IPS-15b (cell line): ENCODE data around the gene MIPOL1.
A peak's percentile ranks its signal among the peaks of the same experiment; 100 is the strongest.

ENCODE experiments used
- H3K27me3 ChIP-seq: one replicate; pipeline ENCODE4 v1.6.1; 2013; ENCODE audit warnings: low read length; ENCODE audit not compliant: control insufficient read depth, insufficient read depth
- H3K36me3 ChIP-seq: one replicate; pipeline ENCODE4 v1.6.1; 2013; ENCODE audit warnings: low read length; ENCODE audit not compliant: control insufficient read depth, insufficient read depth
- H3K4me1 ChIP-seq: one replicate; pipeline ENCODE4 v1.6.1; 2013; ENCODE audit warnings: mild to moderate bottlenecking, low read length; ENCODE audit not compliant: control insufficient read depth, insufficient read depth
- H3K4me3 ChIP-seq: one replicate; pipeline ENCODE4 v1.5.1; 2013; ENCODE audit warnings: low read depth, low read length
- H3K9ac ChIP-seq: one replicate; pipeline ENCODE4 v1.6.1; 2013; ENCODE audit warnings: low read depth, mild to moderate bottlenecking, low read length
- H3K9me3 ChIP-seq: one replicate; pipeline ENCODE4 v1.6.1; 2013; ENCODE audit warnings: mild to moderate bottlenecking, low read length; ENCODE audit not compliant: control insufficient read depth, insufficient read depth

MIPOL1 gene

GRCh38 chr14:37593511-37594237 lies 395.9 kb downstream of the MIPOL1 start:
- peaks cover 92% of the 10 kb centered on the region for H3K27me3 ChIP-seq

DNA sequence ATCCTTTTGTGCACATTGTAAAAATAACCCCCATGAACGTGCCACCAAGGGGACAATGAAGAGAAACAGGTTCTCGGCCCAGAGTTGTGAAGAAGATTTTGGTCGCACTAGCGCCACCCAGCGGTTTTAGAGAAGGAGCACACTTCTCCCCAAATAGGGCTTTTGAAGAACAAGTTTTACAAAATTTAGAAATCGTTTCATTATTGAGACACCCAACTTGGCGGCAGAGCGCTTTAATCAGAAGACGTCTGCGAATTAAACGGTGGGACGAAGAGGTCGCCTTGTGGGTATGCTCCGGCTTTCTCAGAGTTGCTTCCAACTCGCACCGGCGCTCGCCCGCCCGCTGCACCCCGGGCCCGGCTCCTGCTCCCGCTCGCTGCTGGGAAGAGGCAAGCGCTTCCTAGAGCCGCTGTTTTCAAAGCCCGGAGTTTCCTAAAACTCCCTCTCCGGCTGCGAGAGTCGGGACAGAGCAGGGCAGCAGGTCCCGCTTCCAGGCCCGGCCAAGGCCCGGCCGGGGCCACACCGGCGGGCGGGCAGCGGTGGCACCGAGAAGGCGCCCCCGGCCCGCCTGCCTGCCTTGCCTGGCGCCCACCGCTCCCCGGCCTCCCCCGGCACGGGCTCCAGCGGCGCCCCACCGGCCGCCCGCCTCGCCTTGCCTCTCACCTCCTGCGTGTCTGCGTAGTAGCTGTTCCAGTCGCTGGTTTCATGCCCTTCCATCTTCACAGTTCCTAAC lies 396.7 kb downstream of the MIPOL1 start:
- H3K9ac ChIP-seq, result no peak overlapping the region
- peaks cover 92% of the 10 kb centered on the region for H3K27me3 ChIP-seq
- H3K4me3 ChIP-seq, result peak overlapping the region; percentile 43
- H3K36me3 ChIP-seq, result no peaks in the 10 kb centered on the region
- H3K4me1 ChIP-seq, result peaks cover 4% of the 10 kb centered on the region
- H3K9me3 ChIP-seq, result no peaks in the 10 kb centered on the region

More at GRCh38 chr14:37593511-37594237, 395.9 kb downstream of the MIPOL1 start:
- H3K4me3 ChIP-seq, result no peak overlapping the region
- H3K9me3 ChIP-seq, result no peaks in the 10 kb centered on the region
- peaks cover 9% of the 10 kb centered on the region for H3K4me1 ChIP-seq
- H3K9ac ChIP-seq, result no peak overlapping the region
- no peaks in the 10 kb centered on the region for H3K36me3 ChIP-seq

- H3K27me3 ChIP-seq, result peaks cover 92% of the 10 kb centered on the region
- no peaks in the 10 kb centered on the region for H3K36me3 ChIP-seq
- peak within 1 kb of the TSS; percentile 43 for H3K4me3 ChIP-seq
- no peak within 1 kb of the TSS for H3K9ac ChIP-seq
- H3K4me1 ChIP-seq, result peaks cover 3% of the 10 kb centered on the region
- no peaks in the 10 kb centered on the region for H3K9me3 ChIP-seq
Observed at GRCh38 chr14:37594971-37595808, 397.5 kb downstream of the MIPOL1 start, which contains the start of the genes FOXA1 and TTC6. Gene FOXA1 (minus strand): TSS chr14:37595249. CDS start chr14:37594972, 277 bp downstream. Gene TTC6 (plus strand): TSS chr14:37595629. CDS start chr14:37622065, 26,436 bp downstream.

DNA sequence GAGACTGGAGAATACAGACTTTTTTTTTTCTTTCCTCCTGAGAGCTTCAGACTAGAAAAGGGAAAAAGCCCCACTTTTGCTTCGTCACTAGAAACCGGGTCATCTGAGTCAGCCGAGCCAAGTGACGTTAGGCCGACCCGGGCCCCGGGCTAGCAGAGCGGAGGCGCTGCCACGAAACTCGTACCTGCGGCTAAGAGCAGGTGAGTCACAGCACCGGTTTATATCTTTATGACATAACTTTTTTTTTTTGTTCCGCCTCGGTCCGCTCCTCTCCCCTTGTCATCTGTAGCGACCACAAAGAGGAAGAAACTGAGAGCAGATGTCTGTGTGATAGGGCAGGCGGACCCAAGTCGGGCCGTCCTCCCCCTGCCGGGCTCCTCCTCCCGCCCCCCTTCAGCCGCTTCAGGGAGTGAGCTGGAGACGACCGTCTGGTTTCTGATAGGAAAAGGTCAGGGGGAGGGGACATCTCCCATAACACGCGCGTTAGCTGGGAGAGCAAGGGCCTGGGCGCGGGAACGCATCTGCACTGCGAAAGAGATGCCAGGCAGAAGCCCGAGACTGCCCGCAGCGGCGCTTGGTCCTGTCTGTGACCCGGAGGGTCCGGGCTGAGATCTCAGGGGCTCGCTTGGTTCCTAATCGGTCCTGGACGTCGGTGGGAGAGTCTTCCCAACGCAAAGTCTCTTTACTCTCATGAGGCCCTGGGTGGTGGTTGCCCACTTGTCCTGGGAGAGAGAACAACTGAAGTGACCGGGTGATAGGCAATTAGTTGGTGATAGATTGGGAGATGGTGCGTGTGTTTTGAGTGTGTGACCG lies 398.3 kb downstream of the MIPOL1 start:
- Histone ChIP-seq H3K36me3 (no peaks in the 10 kb centered on the region), H3K27me3 (peaks cover 92% of the 10 kb centered on the region), H3K4me3 (peak overlapping the region; percentile 27), H3K9ac (no peak overlapping the region), H3K9me3 (no peaks in the 10 kb centered on the region), H3K4me1 (peaks cover 3% of the 10 kb centered on the region)

DNA sequence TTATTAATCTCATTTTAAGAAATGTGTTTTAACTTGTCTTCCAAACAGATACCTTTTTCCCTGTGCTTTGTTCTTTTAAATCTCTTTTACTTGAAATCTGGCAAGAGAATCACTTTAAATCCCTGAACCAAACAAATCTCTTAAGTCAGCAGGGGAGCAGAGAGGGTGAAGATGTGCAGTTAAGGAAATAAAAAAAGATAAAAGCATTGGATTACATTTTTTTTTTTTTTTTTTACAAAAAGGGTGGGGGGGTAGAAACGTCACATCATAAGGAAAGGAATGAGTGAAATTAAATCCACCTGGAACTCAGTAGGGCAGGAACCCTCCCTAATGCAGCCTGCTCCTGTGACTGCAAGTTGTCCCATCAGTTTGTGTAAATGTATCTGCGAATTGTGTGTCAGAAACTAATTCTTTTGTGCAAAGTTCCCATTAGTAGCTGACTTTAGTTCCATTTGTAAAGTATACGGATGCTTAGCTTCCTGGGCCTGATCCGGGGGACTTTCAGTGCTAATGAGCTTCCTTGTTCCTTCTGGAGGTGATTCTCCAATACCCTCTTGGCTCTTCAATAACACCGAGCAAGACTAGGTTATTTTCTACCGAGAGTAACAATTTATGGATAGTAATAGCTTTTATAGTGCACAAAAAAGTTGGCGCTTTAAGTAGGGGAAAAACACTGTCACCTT lies 399.2 kb downstream of the MIPOL1 start:
- Histone ChIP-seq H3K4me3 (peak overlapping the region; percentile 46), H3K9ac (no peak overlapping the region), H3K27me3 (peaks cover 94% of the 10 kb centered on the region), H3K36me3 (no peaks in the 10 kb centered on the region), H3K9me3 (no peaks in the 10 kb centered on the region), H3K4me1 (peaks cover 3% of the 10 kb centered on the region)

DNA sequence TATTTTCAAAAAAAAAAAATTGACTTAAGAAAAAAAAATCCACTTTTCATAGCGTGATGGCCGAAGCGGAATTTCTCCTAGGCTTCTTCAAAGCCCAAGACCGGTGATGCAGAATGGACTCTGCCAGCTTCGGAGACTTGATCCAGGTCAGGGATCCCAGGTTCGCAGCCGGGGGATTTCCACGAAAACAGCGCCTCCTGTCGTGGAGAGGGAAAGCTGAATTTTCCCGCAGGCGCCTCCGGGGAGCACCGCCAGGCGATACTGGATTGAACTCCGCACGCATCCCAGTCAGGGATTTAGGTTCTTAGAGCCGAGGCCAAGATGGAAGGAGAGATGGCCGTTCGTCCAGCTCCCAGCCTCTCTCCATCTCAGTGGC lies 399.8 kb downstream of the MIPOL1 start:
- Histone ChIP-seq H3K4me1 (peaks cover 3% of the 10 kb centered on the region), H3K4me3 (peak overlapping the region; percentile 46), H3K27me3 (peaks cover 94% of the 10 kb centered on the region), H3K9me3 (no peaks in the 10 kb centered on the region), H3K9ac (no peak overlapping the region), H3K36me3 (no peaks in the 10 kb centered on the region)

- Histone ChIP-seq H3K36me3 (no peaks in the 10 kb centered on the region), H3K27me3 (peaks cover 94% of the 10 kb centered on the region), H3K4me1 (peaks cover 3% of the 10 kb centered on the region), H3K9ac (no peak overlapping the region), H3K9me3 (no peaks in the 10 kb centered on the region), H3K4me3 (peak overlapping the region; percentile 46)
Observed at GRCh38 chr14:37597914-37598746, 400.4 kb downstream of the MIPOL1 start.

- peaks cover 94% of the 10 kb centered on the region for H3K27me3 ChIP-seq
- H3K9ac ChIP-seq, result no peak overlapping the region
- H3K4me3 ChIP-seq, result peak overlapping the region; percentile 46
Observed at GRCh38 chr14:37598747-37599506, 401.2 kb downstream of the MIPOL1 start.

DNA sequence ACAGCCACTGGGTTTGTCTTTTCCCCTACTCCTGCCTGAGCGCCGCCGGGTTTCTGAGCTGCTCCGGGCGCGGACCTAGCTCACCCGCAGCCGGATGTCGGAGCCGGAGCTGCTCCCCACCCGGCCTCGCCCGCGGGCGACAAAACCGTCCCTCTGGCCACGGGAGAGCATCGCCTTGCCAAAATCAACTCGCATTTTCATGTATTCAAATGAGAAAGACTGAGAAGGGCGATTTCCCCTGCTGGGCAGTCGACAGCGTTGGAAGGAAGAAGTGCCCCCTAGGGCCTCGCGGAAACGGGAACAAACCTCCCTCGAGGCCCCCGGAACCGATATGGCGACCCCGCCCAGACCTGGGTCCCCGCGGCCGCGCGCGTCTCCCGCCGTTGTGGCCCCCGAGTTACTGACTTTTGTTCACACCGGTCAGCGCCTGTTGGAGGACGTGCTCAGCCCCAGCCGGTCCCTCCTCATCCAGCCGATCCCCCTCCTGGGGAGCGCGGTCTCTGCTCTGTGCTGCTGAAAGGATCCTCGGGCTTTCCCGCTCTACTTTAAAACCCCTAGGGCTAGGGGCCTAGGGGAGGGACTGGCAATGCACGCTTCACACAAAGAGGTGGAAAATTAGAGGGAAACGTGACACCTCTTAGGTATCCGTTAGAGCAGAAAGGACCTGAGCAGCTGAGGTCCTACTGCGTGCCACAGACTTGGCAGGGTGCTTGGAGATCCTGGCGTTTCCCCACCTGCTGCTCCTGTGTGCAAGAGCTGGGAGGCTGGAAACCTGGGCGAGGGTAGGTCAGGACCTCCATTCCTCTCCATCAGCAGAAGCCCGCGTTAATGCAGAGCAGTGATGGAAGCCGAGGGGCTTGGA lies 402.0 kb downstream of the MIPOL1 start:
- peak overlapping the region; percentile 46 for H3K4me3 ChIP-seq
- H3K9ac ChIP-seq, result no peak overlapping the region
- H3K9me3 ChIP-seq, result no peaks in the 10 kb centered on the region
- peaks cover 3% of the 10 kb centered on the region for H3K4me1 ChIP-seq
- H3K27me3 ChIP-seq, result peaks cover 94% of the 10 kb centered on the region
- H3K36me3 ChIP-seq, result no peaks in the 10 kb centered on the region

More at GRCh38 chr14:37598747-37599506, 401.2 kb downstream of the MIPOL1 start:
- Histone ChIP-seq H3K36me3 (no peaks in the 10 kb centered on the region), H3K9me3 (no peaks in the 10 kb centered on the region), H3K4me1 (peaks cover 3% of the 10 kb centered on the region)
